Endodermal cell (in vitro differentiated cells): ENCODE measurements around the gene UVRAG. TPM values are rescaled to one million over a fixed set of nuclear protein-coding genes. Genes with fewer than 3 reads are reported as not detected.
"Not testable (repeated sequence)": the region's sequence is repeated elsewhere in the genome, so short reads cannot be mapped to it uniquely, and the experiment has no call there.

ENCODE experiments used
- DNase-seq: peaks from one replicate; pipeline ENCODE4 v3.0.0-alpha.2; 2017
- H3K27ac ChIP-seq: 2 replicates; pipeline ENCODE4 v1.5.1; 2013; ENCODE audit warnings: mild to moderate bottlenecking, low read depth, low read length, moderate library complexity
- H3K27me3 ChIP-seq: 2 replicates; pipeline ENCODE4 v1.6.1; 2013; ENCODE audit warnings: mild to moderate bottlenecking, low read length, moderate library complexity; ENCODE audit not compliant: insufficient read depth, control insufficient read depth, poor library complexity, severe bottlenecking
- H3K36me3 ChIP-seq: 2 replicates; pipeline ENCODE4 v1.7.0; 2013; ENCODE audit warnings: mild to moderate bottlenecking, low read length, moderate library complexity; ENCODE audit not compliant: control insufficient read depth, insufficient read depth
- H3K4me1 ChIP-seq: one replicate; pipeline ENCODE4 v1.7.0; 2013; ENCODE audit warnings: low read length; ENCODE audit not compliant: control insufficient read depth, insufficient read depth
- H3K4me3 ChIP-seq: 2 replicates; pipeline ENCODE4 v1.5.1; 2013; ENCODE audit warnings: mild to moderate bottlenecking, low read length, moderate library complexity
- H3K9ac ChIP-seq: 2 replicates; pipeline ENCODE4 v1.6.1; 2013; ENCODE audit warnings: mild to moderate bottlenecking, low read length, moderate library complexity; ENCODE audit not compliant: poor library complexity, severe bottlenecking; ENCODE audit errors: extremely low read depth
- H3K9me3 ChIP-seq: 2 replicates; pipeline ENCODE4 v1.6.1; 2013; ENCODE audit warnings: mild to moderate bottlenecking, low read length, moderate library complexity; ENCODE audit not compliant: control insufficient read depth
- H3K27ac Mint-ChIP-seq: 2 replicates; pipeline ENCODE4 v1.8.0; 2020; ENCODE audit warnings: mixed read lengths
- H3K27me3 Mint-ChIP-seq: 2 replicates; pipeline ENCODE4 v1.8.0; 2021; ENCODE audit warnings: mild to moderate bottlenecking, mixed read lengths; ENCODE audit not compliant: insufficient read depth
- H3K36me3 Mint-ChIP-seq: 2 replicates; pipeline ENCODE4 v1.8.0; 2020; ENCODE audit warnings: low read depth, mixed read lengths
- H3K4me1 Mint-ChIP-seq: 2 replicates; pipeline ENCODE4 v1.8.0; 2020; ENCODE audit warnings: mixed read lengths
- H3K4me3 Mint-ChIP-seq: 2 replicates; pipeline ENCODE4 v1.8.0; 2020; ENCODE audit warnings: mild to moderate bottlenecking, moderate library complexity, mixed read lengths
- H3K9me3 Mint-ChIP-seq: 2 replicates; pipeline ENCODE4 v1.8.0; 2020; ENCODE audit warnings: mild to moderate bottlenecking, mixed read lengths
- whole genome bisulfite sequencing, 2 experiments: methylation state at CpG; one replicate each; pipeline versions ENCODE4 v1.1.5 to v1.1.7; 2013; ENCODE audit warnings: missing lambda C conversion rate in 2 of 2, mixed read lengths in 1 of 2; ENCODE audit not compliant: insufficient coverage in 1 of 2, insufficient read length in 1 of 2; 5-methylcytosine and 5-hydroxymethylcytosine counted together
- total RNA-seq, 2 donors: library from RNA; stranded (reverse); fragmentation: NEBNext Ultra II Directional in 1 of 2; extraction: Animal tissue kit (Norgen Biotek cat#: 25700) in 1 of 2; gene quantifications; 2 replicates in 1 of 2; 3 replicates in 1 of 2; pipeline ENCODE4 v1.2.1, GENCODE V29; 2021
- TF ChIP-seq, protein P1 (sequence below): fragments of 200-600 bp; sonication (generic); conservative IDR thresholded peaks from 2 replicates; pipeline ENCODE4 v1.5.0; 2021; ENCODE audit warnings: antibody characterized with exemption, mild to moderate bottlenecking

Gene UVRAG
- total RNA-seq, 2 donors from 2014 or later, result 19.7 to 34.9 TPM

DNA sequence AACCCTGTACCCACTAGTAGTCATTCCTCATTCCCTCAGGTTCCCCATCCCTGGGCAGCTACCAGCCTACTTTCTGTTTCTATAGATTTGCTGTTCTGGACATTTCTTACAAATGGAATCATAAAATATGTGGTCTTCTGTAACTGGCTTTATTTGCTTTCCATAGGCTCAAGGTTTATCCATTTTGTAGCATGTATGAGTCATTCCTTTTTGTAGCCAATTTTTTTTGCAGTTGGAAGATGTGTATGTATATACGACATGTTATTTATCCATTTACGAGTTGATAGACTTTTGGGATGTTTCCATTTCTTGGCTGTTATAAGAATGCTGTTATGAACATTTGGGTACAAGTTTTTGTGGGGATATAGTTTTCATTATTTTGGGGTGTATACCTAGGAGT is 260.7 kb downstream of the UVRAG start:
- no peaks in the 10 kb centered on the region for H3K27me3 ChIP-seq
- Mint-ChIP-seq H3K27me3 (no peaks in the 10 kb centered on the region), H3K4me1 (no peaks in the 10 kb centered on the region), H3K4me3 (no peak overlapping the region), H3K36me3 (peaks cover 29% of the 10 kb centered on the region), H3K27ac (no peak overlapping the region), H3K9me3 (peaks cover 3% of the 10 kb centered on the region)
- H3K4me1 ChIP-seq, result no peaks in the 10 kb centered on the region
- no peaks in the 10 kb centered on the region for H3K36me3 ChIP-seq
- H3K4me3 ChIP-seq, result no peak overlapping the region
- no peak for DNase-seq
- no peaks in the 10 kb centered on the region for H3K9me3 ChIP-seq
- H3K27ac ChIP-seq, result no peak overlapping the region
- WGBS, 2 experiments, result 86 to 95% methylated on average over 2 of the region's 2 CpGs
- TF ChIP-seq, protein P1, sequence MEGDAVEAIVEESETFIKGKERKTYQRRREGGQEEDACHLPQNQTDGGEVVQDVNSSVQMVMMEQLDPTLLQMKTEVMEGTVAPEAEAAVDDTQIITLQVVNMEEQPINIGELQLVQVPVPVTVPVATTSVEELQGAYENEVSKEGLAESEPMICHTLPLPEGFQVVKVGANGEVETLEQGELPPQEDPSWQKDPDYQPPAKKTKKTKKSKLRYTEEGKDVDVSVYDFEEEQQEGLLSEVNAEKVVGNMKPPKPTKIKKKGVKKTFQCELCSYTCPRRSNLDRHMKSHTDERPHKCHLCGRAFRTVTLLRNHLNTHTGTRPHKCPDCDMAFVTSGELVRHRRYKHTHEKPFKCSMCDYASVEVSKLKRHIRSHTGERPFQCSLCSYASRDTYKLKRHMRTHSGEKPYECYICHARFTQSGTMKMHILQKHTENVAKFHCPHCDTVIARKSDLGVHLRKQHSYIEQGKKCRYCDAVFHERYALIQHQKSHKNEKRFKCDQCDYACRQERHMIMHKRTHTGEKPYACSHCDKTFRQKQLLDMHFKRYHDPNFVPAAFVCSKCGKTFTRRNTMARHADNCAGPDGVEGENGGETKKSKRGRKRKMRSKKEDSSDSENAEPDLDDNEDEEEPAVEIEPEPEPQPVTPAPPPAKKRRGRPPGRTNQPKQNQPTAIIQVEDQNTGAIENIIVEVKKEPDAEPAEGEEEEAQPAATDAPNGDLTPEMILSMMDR, result no peak
- H3K9ac ChIP-seq, result no peak overlapping the region

DNA sequence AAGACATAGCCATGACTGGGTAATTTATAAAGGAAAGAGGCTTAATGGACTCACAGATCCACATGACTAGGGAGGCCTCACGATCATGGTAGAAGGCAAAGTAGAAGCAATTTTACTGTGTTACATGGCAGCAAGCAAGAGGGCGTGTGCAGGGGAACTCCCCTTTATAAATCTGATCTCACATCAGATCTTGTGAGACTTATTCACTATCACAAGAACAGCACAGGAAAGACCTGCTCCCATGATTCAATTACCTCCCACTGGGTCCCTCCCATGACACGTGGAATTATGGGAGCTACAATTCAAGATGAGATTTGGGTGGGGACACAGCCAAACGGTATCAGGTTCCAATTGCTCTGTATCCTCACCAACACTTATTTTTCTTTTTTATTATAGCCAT is 261.2 kb downstream of the UVRAG start:
- not testable (repeated sequence) for H3K4me3 Mint-ChIP-seq, H3K4me1 ChIP-seq

DNA sequence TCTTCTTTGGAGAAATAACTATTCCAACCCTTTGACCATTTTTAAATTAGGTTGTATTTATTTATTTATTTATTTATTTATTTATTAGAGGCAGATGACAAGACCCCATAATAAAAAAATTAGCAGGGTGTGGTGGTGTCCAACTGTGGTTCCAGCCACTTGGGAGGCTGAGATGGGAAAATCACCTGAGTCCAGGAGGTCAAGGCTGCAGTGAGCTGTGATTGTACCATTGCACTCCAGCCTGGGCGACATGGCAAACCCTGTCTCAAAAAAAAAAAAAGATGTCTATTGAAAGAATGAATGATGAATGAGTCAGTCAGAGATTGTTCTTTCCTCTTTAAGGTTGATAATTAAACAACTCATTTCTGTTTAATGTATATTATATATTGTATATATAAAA is 261.7 kb downstream of the UVRAG start:
- H3K9me3 ChIP-seq, result no peaks in the 10 kb centered on the region
- Mint-ChIP-seq H3K27ac (no peak overlapping the region), H3K9me3 (peaks cover 3% of the 10 kb centered on the region), H3K4me1 (no peaks in the 10 kb centered on the region), H3K36me3 (peaks cover 33% of the 10 kb centered on the region), H3K4me3 (no peak overlapping the region), H3K27me3 (no peaks in the 10 kb centered on the region)
- no peak overlapping the region for H3K27ac ChIP-seq
- WGBS, 2 experiments, result 100% methylated on average over 1 of the region's 1 CpG; no CpG with 5 or more reads in 1 of the 2 experiments
- TF ChIP-seq, protein P1, result no peak
- no peak for DNase-seq
- H3K9ac ChIP-seq, result no peak overlapping the region
- no peaks in the 10 kb centered on the region for H3K36me3 ChIP-seq
- no peaks in the 10 kb centered on the region for H3K4me1 ChIP-seq
- H3K27me3 ChIP-seq, result no peaks in the 10 kb centered on the region
- no peak overlapping the region for H3K4me3 ChIP-seq

More for the DNA sequence above, 261.2 kb downstream of the UVRAG start:
- not testable (repeated sequence) for H3K9ac ChIP-seq, H3K27me3 Mint-ChIP-seq, DNase-seq, H3K27ac Mint-ChIP-seq, H3K27ac ChIP-seq, H3K27me3 ChIP-seq, H3K4me3 ChIP-seq, H3K4me1 Mint-ChIP-seq, H3K9me3 ChIP-seq, H3K36me3 ChIP-seq, H3K9me3 Mint-ChIP-seq
- peaks cover 29% of the 10 kb centered on the region for H3K36me3 Mint-ChIP-seq
- 95 to 100% methylated on average over 1 to 4 of the region's 4 CpGs for WGBS, 2 experiments

DNA sequence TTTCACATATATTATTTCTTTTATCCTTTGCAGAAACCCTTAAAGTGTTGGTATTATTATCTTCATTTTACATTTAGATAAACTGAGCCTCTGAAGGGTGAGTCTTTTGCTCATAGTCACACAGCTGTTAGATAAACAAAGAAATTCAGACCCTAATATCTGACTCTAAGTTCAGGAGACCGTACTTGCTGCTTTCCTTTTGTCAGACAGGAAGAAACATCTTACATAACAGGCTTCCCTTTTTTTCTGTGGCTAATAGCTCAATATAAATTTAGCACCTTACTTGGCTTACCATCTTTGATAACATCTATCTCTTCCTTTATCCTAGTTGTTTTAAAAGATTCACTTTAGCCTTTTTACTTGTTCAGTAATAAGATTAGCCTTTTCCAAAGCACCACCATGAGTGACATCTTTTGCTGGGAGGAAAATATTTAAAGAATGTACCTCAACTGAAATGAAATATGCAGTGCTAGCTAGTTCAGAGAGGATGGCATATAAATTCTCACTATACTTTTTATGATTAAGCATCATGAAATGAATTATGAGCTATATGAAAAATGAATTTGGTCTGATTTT is 262.7 kb downstream of the UVRAG start:
- Mint-ChIP-seq H3K9me3 (peaks cover 3% of the 10 kb centered on the region), H3K27me3 (no peaks in the 10 kb centered on the region), H3K4me1 (no peaks in the 10 kb centered on the region), H3K4me3 (no peak overlapping the region), H3K27ac (no peak overlapping the region), H3K36me3 (peaks cover 37% of the 10 kb centered on the region)
- Histone ChIP-seq H3K9me3 (no peaks in the 10 kb centered on the region), H3K4me1 (no peaks in the 10 kb centered on the region), H3K9ac (no peak overlapping the region), H3K27me3 (no peaks in the 10 kb centered on the region), H3K27ac (no peak overlapping the region), H3K36me3 (no peaks in the 10 kb centered on the region), H3K4me3 (no peak overlapping the region)
- TF ChIP-seq, protein P1, result no peak
- 96 to 100% methylated on average over 1 of the region's 1 CpG for WGBS, 2 experiments
- DNase-seq, result no peak

DNA sequence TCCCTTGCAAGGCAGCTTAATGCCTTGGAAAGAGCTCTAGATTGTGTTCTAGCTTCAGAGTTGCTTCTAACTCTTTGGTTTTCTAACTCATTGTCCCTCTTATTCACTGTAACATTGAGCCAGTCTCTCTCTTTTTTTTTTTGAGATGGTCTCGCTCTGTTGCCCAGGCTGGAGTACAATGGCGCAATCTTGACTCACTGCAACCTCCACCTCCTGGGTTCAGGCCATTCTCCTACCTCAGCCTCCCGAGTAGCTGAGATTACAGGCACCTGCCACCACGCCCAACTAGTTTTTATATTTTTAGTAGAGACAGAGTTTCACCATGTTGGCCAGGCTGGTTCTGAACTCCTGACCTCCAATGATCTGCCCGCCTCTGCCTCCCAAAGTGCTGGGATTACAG is 266.1 kb downstream of the UVRAG start:
- peaks cover 24% of the 10 kb centered on the region for H3K36me3 Mint-ChIP-seq
- H3K27ac Mint-ChIP-seq, H3K9ac ChIP-seq, H3K4me1 Mint-ChIP-seq, H3K9me3 ChIP-seq, H3K27me3 Mint-ChIP-seq, H3K9me3 Mint-ChIP-seq, H3K4me1 ChIP-seq, H3K4me3 Mint-ChIP-seq, H3K36me3 ChIP-seq, DNase-seq, H3K4me3 ChIP-seq, H3K27me3 ChIP-seq, H3K27ac ChIP-seq: not testable (repeated sequence)
- WGBS, 2 experiments, result 90 to 91% methylated on average over 2 to 5 of the region's 5 CpGs
